H1 (cell line): ENCODE data around the gene ZNF581. TPM values are rescaled to one million over a fixed set of nuclear protein-coding genes. Genes with fewer than 3 reads are reported as not detected.

Source experiments
- CTCF ChIA-PET: fragments of 300-600 bp; sonication (Branson Sonifier 250); formaldehyde crosslinking; loops from one replicate; lab custom pipeline; 2021; ENCODE audit not compliant: partially characterized antibody; lab: Charles Lee
- POLR2A ChIA-PET: fragments of 300-600 bp; sonication (Branson Sonifier 250); formaldehyde crosslinking; loops from one replicate; lab custom pipeline; 2021; ENCODE audit warnings: inconsistent platforms; ENCODE audit not compliant: partially characterized antibody; lab: Charles Lee
- DNase-seq, 2 experiments: peaks; one replicate each; pipeline versions ENCODE4 v3.0.0 to v3.0.0-alpha.2; 2010 to 2022; ENCODE audit warnings: low spot score in 2 of 2, low read depth in 1 of 2, mixed read lengths in 1 of 2
- FAIRE-seq: peaks from 2 replicates; lab custom pipeline; 2011; peaks lifted over from hg19 to GRCh38; lab: Jason Lieb, UNC
- H2AFZ ChIP-seq: 2 replicates; pipeline ENCODE4 v1.8.1; 2012; ENCODE audit warnings: low read length, inconsistent platforms
- H2AK5ac ChIP-seq: 2 replicates; pipeline ENCODE4 v1.6.1; 2013; ENCODE audit warnings: low read depth, low read length
- H2BK120ac ChIP-seq: replicated peaks from 2 replicates; pipeline ENCODE3; 2013; ENCODE audit warnings: low read depth, low read length, inconsistent platforms
- H2BK12ac ChIP-seq: 2 replicates; pipeline ENCODE4 v1.6.1; 2013; ENCODE audit warnings: low read depth, low read length
- H2BK15ac ChIP-seq: 2 replicates; pipeline ENCODE4 v1.6.1; 2013; ENCODE audit warnings: low read length
- H2BK20ac ChIP-seq: 2 replicates; pipeline ENCODE4 v1.6.1; 2013; ENCODE audit warnings: low read length
- H2BK5ac ChIP-seq: 2 replicates; pipeline ENCODE4 v1.6.1; 2013; ENCODE audit warnings: low read depth, low read length
- H3K14ac ChIP-seq: 2 replicates; pipeline ENCODE4 v1.6.1; 2013; ENCODE audit warnings: inconsistent platforms; ENCODE audit not compliant: insufficient read length
- H3K18ac ChIP-seq: 2 replicates; pipeline ENCODE4 v1.6.1; 2013; ENCODE audit warnings: low read length; ENCODE audit errors: extremely low read depth
- H3K23ac ChIP-seq: 2 replicates; pipeline ENCODE4 v1.6.1; 2013; ENCODE audit warnings: inconsistent platforms; ENCODE audit not compliant: insufficient read length
- H3K23me2 ChIP-seq: 2 replicates; pipeline ENCODE4 v1.6.1; 2013; ENCODE audit warnings: low read depth, low read length
- H3K27ac ChIP-seq: 2 replicates; pipeline ENCODE4 v1.6.1; 2011; ENCODE audit warnings: low read depth, low read length, inconsistent platforms
- H3K27me3 ChIP-seq, 4 experiments: replicated peaks in 1 of 4; 1 replicate in 1 of 4; 2 replicates in 3 of 4; pipeline versions ENCODE4 v1.6.1 to v1.8.1; 2011 to 2013; ENCODE audit warnings: low read length in 3 of 4, mild to moderate bottlenecking in 3 of 4, inconsistent platforms in 2 of 4, mixed read lengths in 2 of 4, moderate library complexity in 1 of 4; ENCODE audit not compliant: control insufficient read depth in 3 of 4, insufficient read depth in 3 of 4; ENCODE audit errors: extremely low read depth in 1 of 4
- H3K36me3 ChIP-seq, 4 experiments: 2 replicates each; pipeline versions ENCODE4 v1.6.1 to v1.8.1; 2011 to 2013; ENCODE audit warnings: mild to moderate bottlenecking in 4 of 4, low read length in 3 of 4, moderate library complexity in 2 of 4, control low read depth in 1 of 4, inconsistent platforms in 1 of 4; ENCODE audit not compliant: insufficient read depth in 4 of 4, control insufficient read depth in 2 of 4
- H3K4ac ChIP-seq: replicated peaks from 2 replicates; pipeline ENCODE3; 2013; ENCODE audit warnings: low read length, low read depth, mixed read lengths, inconsistent platforms; ENCODE audit not compliant: insufficient read length
- H3K4me1 ChIP-seq, 4 experiments: replicated peaks in 1 of 4; 1 replicate in 1 of 4; 2 replicates in 3 of 4; pipeline versions ENCODE4 v1.6.1 to v1.8.1; 2011 to 2013; ENCODE audit warnings: low read length in 3 of 4, inconsistent platforms in 2 of 4, mixed read lengths in 1 of 4; ENCODE audit not compliant: insufficient read depth in 4 of 4, control insufficient read depth in 3 of 4
- H3K4me2 ChIP-seq, 2 experiments: 2 replicates each; pipeline versions ENCODE4 v1.6.1 to v1.8.1; 2011 to 2013; ENCODE audit warnings: low read depth in 2 of 2, low read length in 2 of 2, control low read depth in 1 of 2, inconsistent platforms in 1 of 2, mild to moderate bottlenecking in 1 of 2; ENCODE audit not compliant: insufficient read depth in 1 of 2
- H3K4me3 ChIP-seq, 4 experiments: fragments of 200-600, 300-600 bp in 1 of 4; sonication (generic), shearing (Covaris generic), sonication (Bioruptor Twin) in 1 of 4; 2 replicates each; pipeline versions ENCODE4 v1.5.1 to v1.8.1; 2011 to 2016; ENCODE audit warnings: low read length in 4 of 4, low read depth in 3 of 4, control low read depth in 2 of 4, inconsistent platforms in 2 of 4, mild to moderate bottlenecking in 2 of 4, mixed read lengths in 1 of 4, moderate library complexity in 1 of 4; ENCODE audit not compliant: insufficient read depth in 2 of 4; ENCODE audit errors: extremely low read depth in 1 of 4
- H3K56ac ChIP-seq: replicated peaks from 2 replicates; pipeline ENCODE3; 2013; ENCODE audit warnings: low read depth, mild to moderate bottlenecking, mixed read lengths, low read length, inconsistent platforms; ENCODE audit not compliant: insufficient read length
- H3K79me1 ChIP-seq: 2 replicates; pipeline ENCODE4 v1.6.1; 2013; ENCODE audit warnings: low read depth, low read length, control low read depth
- H3K79me2 ChIP-seq, 2 experiments: 2 replicates each; pipeline versions ENCODE4 v1.6.1 to v1.8.1; 2012 to 2013; ENCODE audit warnings: low read length in 2 of 2, mild to moderate bottlenecking in 2 of 2, inconsistent platforms in 1 of 2; ENCODE audit not compliant: insufficient read depth in 2 of 2, control insufficient read depth in 1 of 2
- H3K9ac ChIP-seq, 4 experiments: replicated peaks in 1 of 4; 1 replicate in 1 of 4; 2 replicates in 3 of 4; pipeline versions ENCODE4 v1.6.1 to v1.8.1; 2011 to 2013; ENCODE audit warnings: low read depth in 3 of 4, low read length in 3 of 4, control low read depth in 2 of 4, mild to moderate bottlenecking in 2 of 4, moderate library complexity in 2 of 4, inconsistent platforms in 1 of 4; ENCODE audit errors: extremely low read depth in 1 of 4
- H3K9me3 ChIP-seq, 2 experiments: 2 replicates each; pipeline versions ENCODE4 v1.6.1 to v1.8.1; 2012 to 2013; ENCODE audit warnings: mild to moderate bottlenecking in 2 of 2, moderate library complexity in 2 of 2, control low read depth in 1 of 2, inconsistent platforms in 1 of 2, low read depth in 1 of 2, low read length in 1 of 2, mixed read lengths in 1 of 2; ENCODE audit not compliant: insufficient read depth in 2 of 2
- H4K20me1 ChIP-seq, 2 experiments: replicated peaks in 1 of 2; 2 replicates each; pipeline versions ENCODE3 to v1.8.1; 2011 to 2013; ENCODE audit warnings: inconsistent platforms in 2 of 2, low read length in 2 of 2, mild to moderate bottlenecking in 1 of 2; ENCODE audit not compliant: insufficient read depth in 2 of 2, control insufficient read depth in 1 of 2
- H4K5ac ChIP-seq: 2 replicates; pipeline ENCODE4 v1.6.1; 2013; ENCODE audit warnings: low read length, low read depth, mixed read lengths, inconsistent platforms; ENCODE audit not compliant: insufficient read length
- H4K8ac ChIP-seq: 2 replicates; pipeline ENCODE4 v1.8.0; 2013; ENCODE audit warnings: mild to moderate bottlenecking, moderate library complexity, low read length, inconsistent platforms; ENCODE audit not compliant: insufficient read depth; ENCODE audit errors: extremely low read depth
- H4K91ac ChIP-seq: replicated peaks from 2 replicates; pipeline ENCODE3; 2013; ENCODE audit warnings: low read length, mixed read lengths, inconsistent platforms; ENCODE audit not compliant: insufficient read length
- ATF2 ChIP-seq: IDR thresholded peaks from 2 replicates; pipeline ENCODE4 v1.6.1; 2012; ENCODE audit warnings: low read length, inconsistent platforms
- CBX5 ChIP-seq: fragments of 300-800, 300-1000 bp; sonication (generic); IDR thresholded peaks from 2 replicates; pipeline ENCODE4 v1.7.1; 2016; ENCODE audit warnings: antibody characterized with exemption, low read length, low read depth
- CHD1 ChIP-seq: IDR thresholded peaks from 2 replicates; pipeline ENCODE4 v1.6.1; 2012; ENCODE audit warnings: low read depth, low read length, improper control_type of control experiment
- MAFK ChIP-seq: IDR thresholded peaks from 2 replicates; pipeline ENCODE4 v1.6.1; 2012; ENCODE audit warnings: low read depth, mild to moderate bottlenecking, improper control_type of control experiment, low read length
- POLR2A ChIP-seq, 2 experiments: IDR thresholded peaks; 1 replicate in 1 of 2; 2 replicates in 1 of 2; pipeline ENCODE4 v1.6.1; 2011; ENCODE audit warnings: low read depth in 2 of 2, low read length in 2 of 2, mild to moderate bottlenecking in 2 of 2; ENCODE audit errors: control extremely low read depth in 1 of 2
- POLR2AphosphoS5 ChIP-seq: IDR thresholded peaks from 2 replicates; pipeline ENCODE4 v1.6.1; 2011; ENCODE audit warnings: low read depth, low read length
- SIN3A ChIP-seq, 2 experiments: IDR thresholded peaks in 1 of 2; conservative IDR thresholded peaks in 1 of 2; 2 replicates each; pipeline ENCODE4 v1.6.1; 2011 to 2012; ENCODE audit warnings: low read length in 2 of 2, improper control_type of control experiment in 1 of 2, low read depth in 1 of 2, mild to moderate bottlenecking in 1 of 2
- SP1 ChIP-seq: IDR thresholded peaks from 2 replicates; pipeline ENCODE4 v1.6.1; 2011; ENCODE audit warnings: low read depth, low read length
- SP2 ChIP-seq: IDR thresholded peaks from 2 replicates; pipeline ENCODE4 v1.6.1; 2012; ENCODE audit warnings: mild to moderate bottlenecking, low read length, inconsistent platforms
- WGBS, 2 experiments: shearing (Covaris generic) in 1 of 2; methylation state at CpG; one replicate each; pipeline versions ENCODE4 v1.1.6 to v1.1.7; 2013 to 2015; ENCODE audit warnings: low lambda C conversion rate in 2 of 2, mixed read lengths in 2 of 2, inconsistent platforms in 1 of 2, low coverage in 1 of 2, missing lambda C conversion rate in 1 of 2; ENCODE audit not compliant: insufficient replicate concordance in 2 of 2, insufficient coverage in 1 of 2, insufficient read length in 1 of 2; ENCODE audit errors: extremely low coverage in 1 of 2, missing lambda C conversion rate in 1 of 2; 5-methylcytosine and 5-hydroxymethylcytosine counted together
- polyA plus RNA-seq, 7 experiments: library from polyadenylated mRNA; depleted of rRNA in 3 of 7; stranded (reverse) in 5 of 7; unstranded in 2 of 7; fragments of >200 nt in 5 of 7; fragments of 200-250 nt in 2 of 7; gene quantifications; 1 replicate in 5 of 7; 2 replicates in 1 of 7; 4 replicates in 1 of 7; pipeline versions ENCODE4 v1.2.1 to v1.2.3, GENCODE V29; 2011 to 2013; ENCODE audit warnings: missing spikeins in 2 of 7, mixed read lengths in 2 of 7
- total RNA-seq: library from RNA; stranded (reverse); fragmentation: NEBNext Ultra II Directional; extraction: Animal tissue kit (Norgen Biotek cat#: 25700); gene quantifications from 2 replicates; pipeline ENCODE4 v1.2.1, GENCODE V29; 2021
- TF ChIP-seq, protein P1 (sequence below): IDR thresholded peaks from 2 replicates; pipeline ENCODE4 v1.6.1; 2012; ENCODE audit warnings: inconsistent platforms
- TF ChIP-seq, protein P2 (sequence below): IDR thresholded peaks from 2 replicates; pipeline ENCODE4 v1.6.1; 2012; ENCODE audit warnings: inconsistent platforms

Gene ZNF581
- total and polyA plus RNA-seq, 2 of the 8 experiments (the other 6 are each of a cell fraction or from before 2014, with no cell fraction given) = 73.0 to 76.1 TPM

DNA sequence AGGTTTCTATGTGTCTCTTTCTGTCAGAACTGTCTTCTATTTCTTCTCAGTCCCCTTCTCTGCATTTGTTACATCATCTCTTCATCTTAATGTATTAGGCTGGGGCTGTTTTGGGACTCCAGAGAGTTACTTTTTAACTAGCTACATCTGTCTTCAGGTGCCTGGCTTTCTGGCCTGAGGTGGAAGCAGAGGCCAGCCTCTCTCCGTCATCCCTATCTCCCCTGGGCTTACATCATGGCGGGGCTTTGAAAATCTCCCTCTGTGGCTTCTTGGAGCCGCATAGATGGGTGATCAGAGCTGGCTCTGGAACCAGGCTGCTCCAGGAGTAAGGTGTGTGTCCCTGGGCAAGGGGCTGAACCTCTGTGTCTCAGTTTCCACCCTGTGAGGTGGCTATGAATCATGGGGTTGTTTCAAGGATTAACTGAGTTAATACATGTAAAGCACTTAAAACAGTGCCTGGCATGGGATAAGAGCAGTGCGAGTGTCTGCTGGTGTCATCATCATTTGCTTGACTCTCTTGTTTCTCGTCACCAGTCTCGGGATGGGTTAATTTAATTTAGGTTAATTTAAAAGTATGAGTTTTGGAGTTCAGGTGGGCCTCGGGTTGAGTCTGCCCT lies 33.5 kb downstream of the ZNF581 start:
- H3K4me2 ChIP-seq = no peak overlapping the region; a peak in 1 of 4 replicates
- H3K36me3 ChIP-seq = peaks cover 7 to 24% (median 19%) of the 10 kb centered on the region in 4 experiments; a peak in 7 of 8 replicates
- no peak for DNase-seq
- H3K14ac ChIP-seq = no peak overlapping the region
- no peak overlapping the region for H4K91ac ChIP-seq
- no peak overlapping the region for H3K18ac ChIP-seq
- no peak overlapping the region for H2AK5ac ChIP-seq
- H3K4ac ChIP-seq = no peak overlapping the region
- H3K27me3 ChIP-seq = no peaks in the 10 kb centered on the region
- POLR2A ChIA-PET = interaction anchor here (1.6 to 1.8 kb wide), 3 partner anchors 9 to 27 kb away, joined by 4 to 11 read pairs (median 5); no protein-coding TSS in a partner anchor
- no peak overlapping the region for H3K23ac ChIP-seq
- no peak overlapping the region for H2BK20ac ChIP-seq
- no peak overlapping the region for H2BK15ac ChIP-seq
- no peak overlapping the region for H4K5ac ChIP-seq
- no peak overlapping the region for H2AFZ ChIP-seq
- H3K4me1 ChIP-seq = peaks cover 0 to 6% (median 3%) of the 10 kb centered on the region in 4 experiments; a peak in 3 of 7 replicates
- 93% methylated on average over 7 of the region's 7 CpGs; no CpG with 5 or more reads in 1 of the 2 experiments for WGBS, 2 experiments
- peaks cover 9 to 30% of the 10 kb centered on the region in 2 experiments for H4K20me1 ChIP-seq
- no peak overlapping the region for H3K56ac ChIP-seq
- H3K23me2 ChIP-seq = peaks cover 5% of the 10 kb centered on the region; the same call in 1 of the 2 replicates
- no peak overlapping the region for H3K27ac ChIP-seq
- no peak overlapping the region for H2BK120ac ChIP-seq
- no peak for FAIRE-seq
- no peak overlapping the region; a peak in 1 of 8 replicates for H3K4me3 ChIP-seq
- CTCF ChIA-PET = interaction anchor here (1.0 kb wide), 1 partner anchor 35 kb away, joined by 3 read pairs; no protein-coding TSS in a partner anchor
- no peaks in the 10 kb centered on the region for H3K9me3 ChIP-seq
- no peak overlapping the region for H4K8ac ChIP-seq
- H3K9ac ChIP-seq = no peak overlapping the region; a peak in 3 of 7 replicates
- no peak overlapping the region for H2BK5ac ChIP-seq
- H3K79me2 ChIP-seq = peaks cover 21 to 70% of the 10 kb centered on the region in 2 experiments
- H2BK12ac ChIP-seq = no peak overlapping the region
- peaks cover 23% of the 10 kb centered on the region for H3K79me1 ChIP-seq
- no peak for TF ChIP-seq SIN3A (conservative IDR thresholded peaks at IDR 0.05 in 1 of 2, IDR thresholded peaks at IDR 0.05 in 1 of 2; ENCODE audit: low read depth in 1 of 2, low read length in 2 of 2)
- TF ChIP-seq, protein P1, sequence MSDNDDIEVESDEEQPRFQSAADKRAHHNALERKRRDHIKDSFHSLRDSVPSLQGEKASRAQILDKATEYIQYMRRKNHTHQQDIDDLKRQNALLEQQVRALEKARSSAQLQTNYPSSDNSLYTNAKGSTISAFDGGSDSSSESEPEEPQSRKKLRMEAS = no peak
- no peak for TF ChIP-seq SP2
- no peak for TF ChIP-seq POLR2A (IDR thresholded peaks at IDR 0.05; ENCODE audit: control extremely low read depth in 1 of 2, low read depth in 2 of 2, low read length in 2 of 2)
- TF ChIP-seq, protein P2, sequence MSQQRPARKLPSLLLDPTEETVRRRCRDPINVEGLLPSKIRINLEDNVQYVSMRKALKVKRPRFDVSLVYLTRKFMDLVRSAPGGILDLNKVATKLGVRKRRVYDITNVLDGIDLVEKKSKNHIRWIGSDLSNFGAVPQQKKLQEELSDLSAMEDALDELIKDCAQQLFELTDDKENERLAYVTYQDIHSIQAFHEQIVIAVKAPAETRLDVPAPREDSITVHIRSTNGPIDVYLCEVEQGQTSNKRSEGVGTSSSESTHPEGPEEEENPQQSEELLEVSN = no peak
- no peak for TF ChIP-seq MAFK
- no peak for TF ChIP-seq CBX5
- no peak for TF ChIP-seq SP1
- TF ChIP-seq POLR2AphosphoS5 = no peak
- no peak for TF ChIP-seq ATF2
- TF ChIP-seq CHD1 = no peak
